ENCODE results near the gene THRB. TPM values are rescaled to one million over a fixed set of nuclear protein-coding genes. Genes with fewer than 3 reads are reported as not detected.

The THRB gene
- total and polyA plus RNA-seq, 12 donors = 3.8 to 32.8 (median 26.0) TPM

DNA sequence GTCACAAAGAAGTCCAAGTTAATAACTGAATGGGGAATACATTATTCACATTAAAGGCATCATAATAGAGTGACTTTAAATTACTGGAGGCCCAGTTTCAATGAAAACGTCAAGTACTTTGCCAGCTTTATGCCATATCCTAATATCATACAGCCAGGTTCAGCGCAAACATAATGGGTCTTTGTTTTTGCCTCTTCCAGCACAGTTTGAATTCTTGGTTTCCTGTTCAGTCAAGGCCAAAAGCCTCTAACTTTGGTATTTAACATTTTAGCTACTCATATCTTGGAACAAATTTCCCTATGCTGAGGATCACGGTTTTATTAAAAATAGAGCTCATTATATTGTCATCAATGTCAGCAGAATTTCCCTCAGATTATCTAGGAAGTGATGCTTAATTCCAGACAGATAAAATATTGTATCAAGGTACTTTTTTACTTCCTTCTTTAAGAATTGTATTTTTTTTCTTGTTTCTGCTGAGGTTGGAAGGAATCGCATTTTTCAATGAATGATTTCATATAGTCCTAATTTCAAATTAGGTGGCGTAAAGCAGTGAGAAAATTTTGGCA, 269.2 kb downstream of the THRB start:
- intact Hi-C loops (cut with DNase I) = no loop called here
- no peak for DNase-seq
- no peaks in the 10 kb centered on the region for H3K27me3 ChIP-seq
- 48 to 49% methylated on average over 5 of the region's 5 CpGs for WGBS, 2 donors
- H3K9me3 ChIP-seq = no peaks in the 10 kb centered on the region
- H3K4me3 ChIP-seq = no peak overlapping the region
- peak overlapping the region in 3 of 10 donors; percentile 37 to 41 (median 38) for H3K27ac ChIP-seq
- peaks cover 0 to 30% (median 14%) of the 10 kb centered on the region in 9 donors for H3K4me1 ChIP-seq
- ATAC-seq = peak in 1 of 8 donors; percentile 16
- TF ChIP-seq, protein P1, sequence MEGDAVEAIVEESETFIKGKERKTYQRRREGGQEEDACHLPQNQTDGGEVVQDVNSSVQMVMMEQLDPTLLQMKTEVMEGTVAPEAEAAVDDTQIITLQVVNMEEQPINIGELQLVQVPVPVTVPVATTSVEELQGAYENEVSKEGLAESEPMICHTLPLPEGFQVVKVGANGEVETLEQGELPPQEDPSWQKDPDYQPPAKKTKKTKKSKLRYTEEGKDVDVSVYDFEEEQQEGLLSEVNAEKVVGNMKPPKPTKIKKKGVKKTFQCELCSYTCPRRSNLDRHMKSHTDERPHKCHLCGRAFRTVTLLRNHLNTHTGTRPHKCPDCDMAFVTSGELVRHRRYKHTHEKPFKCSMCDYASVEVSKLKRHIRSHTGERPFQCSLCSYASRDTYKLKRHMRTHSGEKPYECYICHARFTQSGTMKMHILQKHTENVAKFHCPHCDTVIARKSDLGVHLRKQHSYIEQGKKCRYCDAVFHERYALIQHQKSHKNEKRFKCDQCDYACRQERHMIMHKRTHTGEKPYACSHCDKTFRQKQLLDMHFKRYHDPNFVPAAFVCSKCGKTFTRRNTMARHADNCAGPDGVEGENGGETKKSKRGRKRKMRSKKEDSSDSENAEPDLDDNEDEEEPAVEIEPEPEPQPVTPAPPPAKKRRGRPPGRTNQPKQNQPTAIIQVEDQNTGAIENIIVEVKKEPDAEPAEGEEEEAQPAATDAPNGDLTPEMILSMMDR (IDR thresholded peaks at IDR 0.05) = no peak
- peaks cover 0 to 12% (median 0%) of the 10 kb centered on the region in 9 donors for H3K36me3 ChIP-seq

DNA sequence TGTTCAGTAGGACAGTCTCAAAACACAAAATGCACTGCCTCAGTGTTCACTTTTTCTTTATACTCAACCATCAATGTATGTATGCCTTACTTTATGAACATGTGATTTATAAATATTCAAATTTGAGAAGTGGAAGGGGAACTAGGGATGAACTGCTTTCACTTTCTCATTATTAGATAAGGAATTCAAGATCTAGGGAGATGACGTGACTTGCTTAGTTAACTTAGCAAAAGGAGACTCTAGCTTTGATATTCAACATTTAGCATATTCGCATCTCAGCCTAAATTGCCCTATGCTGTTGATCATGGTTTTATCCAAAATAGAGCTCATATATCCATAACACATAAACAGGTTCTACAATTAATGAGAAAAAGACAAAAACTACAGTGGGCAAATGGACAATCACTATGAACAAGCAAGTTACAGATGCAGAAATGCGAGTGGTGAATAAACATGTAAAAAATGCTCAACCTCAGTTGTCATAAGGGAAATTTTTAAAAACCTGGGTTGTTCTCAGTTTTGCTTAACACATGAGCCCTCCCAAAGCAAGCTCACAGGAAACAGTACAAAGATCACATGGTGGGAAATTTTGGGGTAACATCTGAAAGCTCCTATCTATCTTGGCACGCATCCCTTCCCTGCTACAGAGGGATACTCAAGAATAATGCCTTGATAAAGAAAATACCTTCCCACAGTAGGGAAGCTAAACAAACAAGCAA, 269.8 kb downstream of the THRB start:
- WGBS, 2 donors = 76 to 79% methylated on average over 4 of the region's 4 CpGs

DNA sequence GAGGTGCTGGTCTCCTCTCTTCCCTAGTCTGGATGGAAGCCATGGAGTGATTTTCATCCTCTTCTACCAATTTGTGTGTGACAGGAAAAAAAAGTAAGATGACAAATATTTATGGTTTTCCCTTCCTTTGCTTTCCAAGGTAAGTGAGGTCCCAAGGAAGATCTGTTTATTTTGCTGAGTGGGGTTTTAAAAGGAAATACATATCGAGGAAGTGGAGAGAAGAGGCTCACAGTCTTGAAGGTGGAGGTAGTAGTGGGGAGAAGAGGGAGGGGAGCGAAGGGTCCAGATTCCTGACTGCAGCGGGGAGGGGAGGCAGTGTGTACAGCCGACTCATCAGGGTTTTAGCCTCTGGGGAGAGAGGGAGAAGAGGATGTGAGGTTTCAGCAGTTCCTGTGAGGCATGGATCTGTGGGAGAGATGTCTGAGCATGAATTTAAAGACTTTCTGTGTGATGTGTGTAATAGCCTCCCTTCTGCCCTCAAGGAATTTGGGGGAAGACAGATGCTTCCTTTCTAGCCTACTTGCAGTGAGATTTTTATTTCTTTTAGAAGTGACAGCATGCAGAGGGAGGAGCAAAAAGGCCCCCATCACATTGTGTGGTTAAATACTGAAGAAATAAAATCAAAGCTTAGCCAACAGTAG, 272.4 kb downstream of the THRB start:
- no peaks in the 10 kb centered on the region for H3K9me3 ChIP-seq
- H3K36me3 ChIP-seq = no peaks in the 10 kb centered on the region
- ATAC-seq (no peak), DNase-seq (no peak)
- H3K27ac ChIP-seq = no peak overlapping the region
- intact Hi-C loops (cut with DNase I) = no loop called here
- TF ChIP-seq, protein P1 (IDR thresholded peaks at IDR 0.05) = no peak
- no peaks in the 10 kb centered on the region for H3K27me3 ChIP-seq
- 60 to 72% methylated on average over 4 of the region's 4 CpGs for WGBS, 2 donors
- H3K4me1 ChIP-seq = peaks cover 0 to 34% (median 16%) of the 10 kb centered on the region in 9 donors
- H3K4me3 ChIP-seq = no peak overlapping the region

More for the DNA sequence above, 269.8 kb downstream of the THRB start:
- no peak for ATAC-seq
- Histone ChIP-seq H3K36me3 (peaks cover 0 to 12% (median 0%) of the 10 kb centered on the region in 9 donors), H3K27ac (peak overlapping the region in 3 of 10 donors; percentile 37 to 41 (median 38)), H3K4me1 (peaks cover 0 to 34% (median 16%) of the 10 kb centered on the region in 9 donors), H3K9me3 (no peaks in the 10 kb centered on the region), H3K27me3 (no peaks in the 10 kb centered on the region), H3K4me3 (no peak overlapping the region)
- TF ChIP-seq, protein P1 (IDR thresholded peaks at IDR 0.05) = no peak
- intact Hi-C loops (cut with DNase I) = no loop called here
- DNase-seq = no peak

DNA sequence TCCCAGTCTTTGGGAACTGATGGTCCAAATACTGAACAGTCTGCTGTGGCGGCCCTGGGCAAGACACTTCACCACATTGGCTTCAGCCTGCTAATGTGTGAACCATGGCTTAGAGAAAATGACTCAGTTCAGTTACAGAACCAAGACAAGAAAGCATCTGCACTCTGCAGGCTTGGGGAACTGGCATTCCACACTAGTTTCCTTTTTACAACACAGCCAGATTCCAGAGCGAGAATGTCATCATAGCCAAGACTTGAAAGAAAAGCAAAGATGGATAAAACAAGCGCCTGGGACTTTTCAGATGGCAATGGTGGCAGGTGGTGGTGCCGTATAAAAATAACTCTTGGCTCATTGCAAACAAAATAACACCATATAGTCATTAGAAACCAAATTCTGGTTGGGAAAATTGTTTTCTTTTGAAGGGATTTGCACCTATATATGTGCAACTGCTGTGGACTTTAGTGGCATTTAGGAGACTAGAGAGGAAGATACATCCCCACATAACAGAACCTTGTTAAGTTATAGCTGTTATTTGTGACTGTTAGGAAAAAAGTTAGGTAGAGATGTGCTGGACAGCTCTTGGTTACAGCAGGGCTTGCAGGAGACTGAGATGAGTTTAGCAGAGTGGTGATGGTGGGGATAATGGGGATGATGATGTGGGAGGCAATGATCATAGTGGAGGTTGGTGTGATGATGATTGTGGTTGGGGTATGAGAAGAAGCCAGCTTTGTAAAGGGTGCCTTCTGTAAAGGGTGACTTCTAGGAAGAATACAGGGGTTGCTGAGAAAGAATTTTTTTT, 273.6 kb downstream of the THRB start:
- peak overlapping the region in 3 of 10 donors; percentile 1 to 42 (median 26) for H3K27ac ChIP-seq
- 24 to 31% methylated on average over 4 of the region's 4 CpGs for WGBS, 2 donors
- intact Hi-C loops (cut with DNase I) = no loop called here
- H3K4me3 ChIP-seq = no peak overlapping the region
- no peaks in the 10 kb centered on the region for H3K27me3 ChIP-seq
- no peaks in the 10 kb centered on the region for H3K9me3 ChIP-seq
- TF ChIP-seq, protein P1 (IDR thresholded peaks at IDR 0.05) = no peak
- peak in 1 of 2 donors; percentile 14 for DNase-seq
- ATAC-seq = peak; percentile 60 to 92 (median 78)
- no peaks in the 10 kb centered on the region for H3K36me3 ChIP-seq
- peaks cover 0 to 31% (median 16%) of the 10 kb centered on the region in 9 donors for H3K4me1 ChIP-seq
